Hypothalamus (tissue), 51 donors: ENCODE data around the gene PNLIPRP2.

Experiments
- DNase-seq, 51 donors: peaks; one replicate each; lab custom pipeline; 2025; lab: John Stamatoyannopoulos, UW

Gene PNLIPRP2

GRCh38 chr10:116620423-116621400 lies at the start of gene PNLIPRP2:
TSS of gene PNLIPRP2 (plus strand) at chr10:116620953.
- no peak for DNase-seq

- no peak for DNase-seq
Measured at GRCh38 chr10:116574797-116575196, 46.0 kb upstream of the PNLIPRP2 start.

DNA sequence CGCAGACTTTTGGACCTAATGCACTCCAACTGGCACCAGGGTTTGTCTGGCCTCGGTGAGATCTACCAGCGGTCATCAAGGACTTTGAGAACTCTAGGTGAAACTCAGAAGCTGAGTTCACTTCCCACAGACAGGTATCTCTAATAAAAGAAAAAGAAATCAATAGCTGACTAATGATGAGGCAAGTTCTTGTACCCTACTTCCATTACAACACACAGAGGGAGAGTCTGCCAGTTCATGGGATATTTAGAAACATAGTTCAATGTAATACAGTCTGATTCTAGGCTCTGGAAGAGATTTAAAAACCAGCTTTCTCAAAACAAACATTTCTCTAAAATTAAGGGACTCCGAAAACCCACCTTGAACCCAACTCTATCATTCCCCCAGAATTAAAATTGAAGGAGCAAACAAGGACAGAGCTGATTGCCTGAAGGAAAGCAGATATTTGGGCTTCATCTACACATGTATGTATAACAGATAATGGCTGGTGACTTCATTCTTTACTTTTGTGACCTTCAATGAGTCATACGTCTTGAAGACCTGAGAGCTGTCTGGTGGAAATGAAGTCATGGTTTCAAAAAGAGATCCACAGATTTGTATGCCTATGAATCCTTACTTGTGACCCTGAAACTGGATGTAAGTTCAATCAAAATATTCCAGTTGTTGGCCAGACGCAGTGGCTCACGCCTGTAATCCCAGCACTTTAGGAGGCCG lies 32.7 kb upstream of the PNLIPRP2 start:
- DNase-seq = no peak

GRCh38 chr10:116588995-116589394 lies 31.8 kb upstream of the PNLIPRP2 start:
- no peak for DNase-seq

DNA sequence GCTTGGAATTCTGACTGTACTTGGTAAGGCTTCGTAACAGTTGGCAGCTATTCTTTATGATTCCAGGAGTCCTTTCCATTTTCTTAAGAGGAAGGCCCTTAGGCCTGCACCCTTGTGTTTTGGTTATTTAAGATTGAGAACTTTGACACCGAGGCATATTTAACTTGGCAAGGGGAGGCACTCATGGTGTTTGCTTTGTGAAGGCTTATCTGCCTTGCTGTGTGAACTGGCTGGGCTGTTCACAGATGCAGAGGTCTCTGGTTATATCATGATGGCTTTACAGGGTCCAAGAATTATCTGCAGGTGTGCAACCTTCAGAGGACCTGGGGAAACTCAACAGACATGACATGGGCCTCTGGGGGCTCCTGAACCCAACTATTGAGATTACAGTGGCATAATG lies 30.8 kb upstream of the PNLIPRP2 start:
- no peak for DNase-seq

- DNase-seq = no peak
Measured at GRCh38 chr10:116590590-116591444, 29.9 kb upstream of the PNLIPRP2 start, which contains the start of gene PNLIPRP1. TSS of gene PNLIPRP1 (plus strand) at chr10:116590959. CDS start at chr10:116591130, 171 bp downstream.

- no peak for DNase-seq
Measured at GRCh38 chr10:116593139-116593740, 27.5 kb upstream of the PNLIPRP2 start.

- DNase-seq = no peak
Measured at GRCh38 chr10:116594525-116595035, 26.2 kb upstream of the PNLIPRP2 start.

DNA sequence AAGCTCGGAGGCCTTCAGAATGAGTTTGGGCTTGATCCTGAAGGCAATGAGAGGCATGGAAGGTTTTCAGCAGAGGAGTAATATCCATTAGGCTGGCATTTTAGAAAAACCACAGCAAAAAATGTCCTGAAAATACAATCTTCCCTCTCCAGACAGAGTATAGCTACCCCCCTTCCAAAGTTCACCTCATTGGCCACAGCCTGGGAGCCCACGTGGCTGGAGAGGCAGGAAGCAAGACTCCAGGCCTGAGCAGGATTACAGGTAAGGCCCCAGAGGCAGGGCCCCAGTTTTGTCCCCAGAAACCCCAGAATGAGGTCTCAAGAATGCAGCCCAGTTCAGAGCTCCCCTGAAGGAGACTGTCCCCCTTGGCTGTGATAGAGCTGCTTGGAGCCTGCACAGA lies 24.7 kb upstream of the PNLIPRP2 start:
- DNase-seq = no peak

DNA sequence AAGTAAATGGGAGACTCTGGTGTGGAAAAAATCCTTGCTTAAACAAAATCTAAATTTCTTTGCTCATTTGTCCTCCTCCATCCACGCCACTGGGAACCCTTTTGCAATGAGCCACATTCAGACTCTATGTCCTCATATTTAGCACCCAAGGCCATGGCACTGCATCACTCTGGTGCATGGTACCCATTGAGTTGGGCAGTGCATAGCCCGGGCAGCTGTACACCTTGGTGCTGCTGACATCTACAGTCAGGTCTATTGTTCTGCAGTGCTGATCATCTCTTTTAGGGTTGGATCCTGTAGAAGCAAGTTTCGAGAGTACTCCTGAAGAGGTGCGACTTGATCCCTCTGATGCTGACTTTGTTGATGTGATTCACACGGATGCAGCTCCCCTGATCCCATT lies 23.2 kb upstream of the PNLIPRP2 start:
- no peak for DNase-seq

- DNase-seq = no peak
Measured at GRCh38 chr10:116598329-116598728, 22.4 kb upstream of the PNLIPRP2 start.

- DNase-seq = no peak
Measured at GRCh38 chr10:116599991-116600390, 20.8 kb upstream of the PNLIPRP2 start.

DNA sequence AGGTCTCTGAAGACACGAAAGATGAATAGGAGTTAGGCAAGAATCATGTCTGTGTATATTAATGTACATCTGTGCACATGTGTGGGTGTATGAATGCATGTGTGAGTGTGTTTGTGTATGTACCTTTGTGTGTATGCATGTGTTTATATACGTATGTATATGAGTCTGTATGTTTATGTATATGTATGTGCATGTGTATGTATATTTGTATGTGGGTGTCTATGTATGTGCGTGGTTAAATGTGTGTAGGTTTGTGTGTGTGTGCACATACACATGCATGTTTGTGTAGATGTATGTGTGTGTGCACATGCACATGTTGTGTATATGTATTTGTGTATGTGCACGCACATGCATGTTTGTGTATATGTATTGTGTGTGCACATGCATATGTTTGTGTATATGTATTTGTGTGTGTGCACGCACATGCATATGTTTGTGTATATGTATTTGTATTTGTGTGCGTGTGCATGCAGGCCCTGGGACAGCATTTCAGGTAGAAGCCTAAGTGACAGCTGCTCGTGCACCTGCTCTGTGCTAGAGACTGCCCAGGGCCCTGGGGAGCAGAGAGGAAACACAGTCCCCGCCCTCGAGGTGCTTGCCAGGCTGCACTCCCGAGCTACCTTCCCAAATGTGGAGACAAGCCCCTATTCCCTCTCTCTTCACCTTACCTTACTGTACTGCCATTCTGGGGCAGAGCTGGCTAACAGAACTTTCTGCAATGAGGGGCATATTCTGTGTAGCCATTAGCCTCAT lies 17.9 kb upstream of the PNLIPRP2 start:
- no peak for DNase-seq

- no peak for DNase-seq
Measured at GRCh38 chr10:116606061-116606483, 14.7 kb upstream of the PNLIPRP2 start.

DNA sequence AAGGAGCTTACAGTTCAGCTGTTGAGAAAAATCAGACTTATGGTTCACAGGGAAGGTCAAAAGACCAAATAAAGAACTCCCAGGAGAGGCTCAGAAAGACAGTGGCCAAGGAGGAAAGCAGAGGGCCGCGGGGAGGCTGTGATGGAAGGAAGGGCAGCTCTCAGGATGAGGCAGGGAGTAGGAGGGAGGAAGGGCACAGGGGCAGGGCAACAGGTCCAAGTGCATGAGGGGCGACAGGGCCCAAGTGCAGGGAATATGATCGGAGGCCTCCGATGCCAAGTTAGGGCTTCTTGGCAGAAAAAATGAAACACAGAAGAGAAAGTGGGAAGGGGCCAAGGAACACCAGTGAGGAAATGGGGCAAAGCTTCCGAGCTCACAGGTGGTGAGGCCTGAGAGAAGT lies 13.4 kb upstream of the PNLIPRP2 start:
- no peak for DNase-seq

DNA sequence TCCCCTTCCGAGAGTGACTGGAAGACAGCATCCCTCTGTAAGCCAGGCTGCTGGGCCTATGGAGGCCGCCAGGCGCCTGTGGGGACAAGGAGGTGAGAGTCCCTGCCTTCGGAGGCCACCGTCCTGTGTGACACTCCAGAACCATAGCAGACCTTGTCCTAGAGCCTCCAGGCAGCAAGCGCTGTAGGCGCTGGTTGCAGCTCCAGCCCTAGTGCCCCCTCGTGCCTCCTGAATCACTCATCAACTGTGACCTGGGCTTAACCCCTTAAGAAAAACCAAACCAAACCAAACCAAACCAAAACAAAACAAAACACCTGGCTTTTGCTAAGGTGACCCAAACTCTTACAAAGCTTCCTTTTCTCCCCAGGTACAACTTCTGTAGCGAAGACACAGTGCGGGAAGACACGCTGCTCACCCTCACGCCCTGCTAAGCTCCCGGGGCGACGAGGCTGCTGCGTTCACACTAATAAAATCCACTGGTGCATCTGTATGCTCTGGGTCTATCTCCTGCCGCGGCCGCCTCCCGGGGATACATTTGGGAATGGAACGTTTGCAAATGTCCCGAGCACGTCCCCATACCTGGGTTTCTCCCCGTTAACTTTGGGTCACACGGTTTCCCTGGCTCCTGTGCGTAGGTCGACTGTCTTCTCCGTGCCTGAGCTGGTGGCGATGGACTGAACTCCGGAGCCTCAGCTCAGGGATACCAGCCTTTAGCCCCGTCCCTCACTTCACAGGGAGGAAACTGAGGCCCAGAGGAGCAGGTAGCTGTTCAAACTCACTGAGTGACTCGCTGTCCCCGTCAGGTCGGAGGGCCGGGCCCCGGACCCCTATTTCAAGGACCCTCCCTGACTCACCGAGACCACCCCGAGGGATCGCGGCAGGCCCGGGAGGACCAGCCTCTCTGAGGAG lies 11.8 kb upstream of the PNLIPRP2 start:
- DNase-seq = peak in 1 of 51 donors; percentile 27

DNA sequence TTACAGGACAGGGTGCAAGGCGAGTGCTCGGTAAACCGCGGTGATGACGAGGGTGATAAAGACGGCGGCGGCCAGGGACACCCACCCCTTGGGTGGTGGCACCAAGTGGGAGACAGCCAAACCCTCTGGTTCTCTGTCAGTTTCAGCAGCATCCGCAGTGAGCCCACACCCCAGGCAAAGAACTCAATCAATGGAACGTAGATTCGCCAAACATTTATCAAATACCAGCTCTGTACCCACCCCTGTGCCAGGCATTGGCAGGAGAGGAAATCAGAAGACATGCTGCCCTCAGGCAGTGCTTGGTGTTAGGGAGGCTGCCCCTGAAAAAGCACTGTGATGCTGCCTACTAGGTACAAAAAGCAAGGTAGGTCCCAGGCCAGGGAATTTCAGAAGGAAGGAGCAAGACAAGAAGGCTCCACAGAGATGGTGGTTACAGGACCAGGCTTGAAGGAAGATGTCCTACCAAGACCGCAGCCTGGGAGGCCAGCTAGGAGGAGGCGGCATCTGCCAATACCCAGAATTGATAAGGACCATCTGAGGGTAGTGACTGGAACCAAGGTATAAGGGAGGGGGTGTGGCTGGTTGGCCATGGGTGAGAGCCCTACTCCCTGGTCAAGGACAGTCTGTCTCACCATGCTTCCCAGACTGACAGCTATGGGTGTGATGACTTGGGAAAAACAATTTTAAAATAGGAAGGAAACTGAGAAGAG lies 10.2 kb upstream of the PNLIPRP2 start:
- no peak for DNase-seq

- DNase-seq = no peak
Measured at GRCh38 chr10:116611153-116611545, 9.6 kb upstream of the PNLIPRP2 start.
